Measurements from ENCODE around the gene MATN4.

MATN4 gene

GRCh38 chr20:45341939-45342854 is 34.1 kb upstream of the MATN4 start:
- no peak for DNase-seq (ENCODE audit: low read depth in 4 of 4, low spot score in 1 of 4)

- DNase-seq (ENCODE audit: low read depth in 4 of 4, low spot score in 1 of 4) = no peak
These were observed 33.5 kb upstream of the MATN4 start for GRCh38 chr20:45341579-45341938.

- DNase-seq (ENCODE audit: low read depth in 4 of 4, low spot score in 1 of 4) = no peak
These were observed 32.9 kb upstream of the MATN4 start for GRCh38 chr20:45340951-45341350.

DNA sequence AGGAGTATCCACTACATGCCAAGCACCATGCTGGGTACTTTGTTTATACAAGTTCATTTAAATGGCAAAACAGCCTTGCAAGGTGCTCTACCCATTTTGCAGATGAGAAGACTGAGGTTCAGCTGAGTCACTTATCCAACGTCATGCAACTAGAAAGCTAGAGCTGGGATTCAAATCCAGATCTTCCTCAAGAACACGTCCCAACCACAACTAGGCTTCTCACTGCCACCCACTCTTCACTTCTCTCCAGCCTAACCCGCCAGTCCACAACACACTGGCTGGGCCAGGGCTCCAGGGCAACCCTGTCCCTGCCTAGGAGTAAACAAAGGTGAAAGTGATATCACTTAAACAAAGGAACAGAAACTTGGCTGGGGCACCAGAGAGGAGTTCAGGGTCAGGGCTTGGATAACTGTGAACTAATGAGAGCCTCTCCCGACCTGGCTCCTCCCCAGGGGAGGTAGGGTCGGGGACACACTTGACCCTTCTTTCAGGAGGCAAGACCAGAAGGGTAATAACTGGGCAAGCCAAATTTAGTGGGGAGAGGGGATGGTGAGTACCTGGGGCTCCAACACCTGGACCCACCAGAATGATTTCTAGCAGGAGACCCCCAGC is 32.2 kb upstream of the MATN4 start:
- no peak for DNase-seq (ENCODE audit: low read depth in 4 of 4, low spot score in 1 of 4)

DNA sequence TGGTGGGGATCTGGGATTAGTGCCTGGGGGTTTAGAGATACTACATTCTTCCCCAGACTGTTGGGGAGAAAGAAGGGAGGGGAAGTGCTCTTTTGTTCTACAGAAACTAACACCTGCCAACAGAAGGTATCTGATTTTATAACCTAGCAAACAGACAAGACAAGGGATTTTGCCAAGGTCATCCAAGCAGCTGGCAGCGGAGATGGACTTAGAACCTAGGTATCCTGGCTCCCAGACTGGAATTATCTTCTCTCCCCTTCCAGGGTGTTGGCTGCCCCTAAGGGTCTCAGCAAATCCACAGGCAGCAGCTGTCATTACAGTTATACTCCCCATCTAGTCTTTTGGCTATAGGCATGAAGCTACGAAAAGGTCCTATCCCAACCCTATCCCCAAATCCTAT is 31.7 kb upstream of the MATN4 start:
- DNase-seq (ENCODE audit: low read depth in 4 of 4, low spot score in 1 of 4) = no peak

GRCh38 chr20:45339084-45339483 is 31.0 kb upstream of the MATN4 start:
- no peak for DNase-seq (ENCODE audit: low read depth in 4 of 4, low spot score in 1 of 4)

- no peak for DNase-seq (ENCODE audit: low read depth in 4 of 4, low spot score in 1 of 4)
These were observed 30.3 kb upstream of the MATN4 start for GRCh38 chr20:45338121-45339030.

GRCh38 chr20:45337367-45338120 is 29.4 kb upstream of the MATN4 start:
- no peak for DNase-seq (ENCODE audit: low read depth in 4 of 4, low spot score in 1 of 4)

GRCh38 chr20:45336530-45337366 is 28.6 kb upstream of the MATN4 start:
- no peak for DNase-seq (ENCODE audit: low read depth in 4 of 4, low spot score in 1 of 4)

DNA sequence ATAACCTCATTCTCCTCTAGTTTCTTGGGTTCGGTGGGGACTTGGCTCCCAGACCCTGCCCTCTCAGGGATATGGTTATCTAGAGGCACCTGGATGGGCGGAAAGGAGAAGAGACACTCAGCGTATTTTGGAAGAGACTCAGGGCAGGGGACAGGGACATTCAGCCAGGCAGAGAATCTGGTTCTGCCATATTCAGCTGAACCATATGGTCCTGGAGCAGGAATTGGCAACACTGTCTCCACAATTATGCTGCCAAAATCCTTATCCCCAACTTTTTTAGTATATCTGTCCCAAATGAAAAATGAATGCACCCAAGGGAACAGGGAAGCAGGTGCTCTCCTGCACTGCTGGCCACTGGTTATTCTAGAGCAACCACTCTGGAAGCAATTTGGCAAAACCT is 22.4 kb upstream of the MATN4 start:
- DNase-seq (ENCODE audit: low read depth in 4 of 4, low spot score in 1 of 4) = no peak

DNA sequence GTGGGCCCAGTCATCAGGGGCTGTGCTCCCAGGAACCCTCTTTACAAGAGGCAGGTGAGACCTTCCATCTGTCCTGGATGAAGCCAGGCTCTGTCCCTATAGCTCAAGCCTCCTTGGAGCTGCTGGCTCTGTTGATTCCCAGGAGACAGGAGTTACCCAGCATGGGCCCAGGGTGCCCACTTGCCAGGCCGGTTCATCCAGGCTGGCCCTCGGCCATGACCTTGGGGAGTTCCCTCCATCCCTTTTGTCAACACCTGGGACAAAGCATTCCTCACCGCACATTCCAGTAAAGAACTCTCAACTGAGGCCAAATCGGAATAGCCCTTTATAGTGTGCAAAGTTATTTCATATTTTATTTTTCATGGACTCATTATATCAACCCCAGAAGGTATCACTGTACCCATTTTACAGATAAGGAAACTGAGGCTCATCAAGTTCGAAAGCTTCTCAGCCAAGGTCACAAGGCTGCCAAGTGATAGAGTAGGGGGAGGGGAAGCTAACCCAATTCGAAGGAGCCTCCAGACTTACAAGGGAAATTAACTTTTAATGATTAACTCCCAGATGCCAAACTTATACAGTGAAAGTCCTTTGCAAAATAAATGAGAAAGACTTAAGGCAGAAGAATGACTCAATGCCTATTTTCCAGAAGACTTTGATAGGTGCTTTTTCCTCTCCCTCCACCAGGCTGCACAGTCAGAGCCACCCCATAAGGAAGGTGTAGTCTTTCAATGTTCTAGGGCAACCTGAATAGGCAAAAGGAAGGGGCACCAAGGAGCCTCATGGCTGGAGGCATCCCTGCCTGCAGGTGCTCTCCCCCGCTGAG is 21.6 kb upstream of the MATN4 start:
- no peak for DNase-seq (ENCODE audit: low read depth in 4 of 4, low spot score in 1 of 4)

DNA sequence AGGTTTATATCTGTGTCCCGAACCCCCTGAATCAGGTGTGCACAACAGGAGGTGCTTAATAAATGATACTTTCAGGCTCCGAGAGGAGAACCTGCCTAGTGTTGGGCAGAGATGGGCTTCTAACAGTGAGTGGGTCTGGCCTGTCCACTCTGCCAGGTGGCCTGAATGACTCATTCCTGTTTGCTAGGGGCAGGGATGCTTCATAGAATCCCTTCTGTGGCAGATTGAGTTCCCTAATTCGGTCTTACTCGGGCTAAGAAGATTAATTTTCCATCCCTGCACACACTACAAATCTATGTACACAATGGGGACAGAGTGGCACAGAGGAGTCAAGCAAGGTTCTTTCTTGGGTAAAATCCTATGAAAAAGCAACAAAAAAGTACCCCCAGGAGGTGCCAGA is 20.4 kb upstream of the MATN4 start:
- no peak for DNase-seq (ENCODE audit: low read depth in 4 of 4, low spot score in 1 of 4)

GRCh38 chr20:45325371-45325770 is 17.3 kb upstream of the MATN4 start:
- DNase-seq (ENCODE audit: low read depth in 4 of 4, low spot score in 1 of 4) = no peak

- no peak for DNase-seq (ENCODE audit: low read depth in 4 of 4, low spot score in 1 of 4)
These were observed 15.6 kb upstream of the MATN4 start for GRCh38 chr20:45323731-45324130.

DNA sequence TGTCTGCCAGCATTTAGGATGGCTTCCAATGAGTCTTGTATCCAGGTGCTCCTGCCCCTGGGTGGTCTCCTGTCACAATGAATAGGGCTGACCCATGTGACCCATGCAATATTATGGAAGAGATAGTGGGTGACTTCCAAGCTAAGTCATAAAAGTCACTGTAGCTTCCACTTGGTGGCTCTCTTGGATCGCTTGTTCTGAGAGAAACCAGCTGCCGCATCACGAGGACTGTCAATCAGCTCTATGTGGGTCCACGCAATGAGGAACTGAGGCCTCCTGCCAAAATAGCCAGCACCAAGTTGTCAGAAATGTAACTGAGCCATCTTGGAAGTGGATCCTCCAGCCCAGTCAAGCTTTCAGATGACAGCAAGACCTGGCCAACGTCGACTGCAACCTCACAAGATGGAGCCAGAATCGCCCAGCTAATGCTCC is 14.9 kb upstream of the MATN4 start:
- no peak for DNase-seq (ENCODE audit: low read depth in 4 of 4, low spot score in 1 of 4)

DNA sequence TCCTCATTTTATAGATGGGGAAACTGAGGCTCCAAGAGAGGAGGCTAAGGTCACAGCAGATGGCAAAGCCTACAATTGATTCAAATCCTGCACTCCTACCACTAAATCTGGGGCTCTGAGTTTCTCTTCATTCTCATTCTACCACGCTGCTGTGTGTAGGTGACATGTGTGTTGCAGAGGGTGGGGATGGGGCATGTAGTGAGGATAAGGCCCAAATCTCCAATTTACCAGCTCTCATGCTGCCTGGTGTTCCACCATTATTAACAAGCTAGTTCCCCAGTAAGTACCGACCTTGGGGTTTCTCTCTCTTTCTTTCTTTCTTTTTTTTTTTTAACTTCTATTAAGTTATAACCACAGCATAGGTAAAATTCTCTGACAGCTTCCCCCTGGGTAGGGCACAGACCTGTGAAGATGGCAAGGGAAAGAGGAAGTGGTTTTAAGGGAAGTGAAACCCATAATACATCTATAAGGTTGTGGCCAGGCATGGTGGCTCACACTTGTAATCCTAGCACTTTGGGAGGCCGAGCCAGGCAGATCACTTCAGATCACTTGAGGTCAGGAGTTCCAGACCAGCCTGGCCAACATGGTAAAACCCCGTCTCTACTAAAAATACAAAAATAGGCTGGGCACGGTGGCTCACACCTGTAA is 13.0 kb upstream of the MATN4 start:
- DNase-seq (ENCODE audit: low read depth in 4 of 4, low spot score in 1 of 4) = no peak

- no peak for DNase-seq (ENCODE audit: low read depth in 4 of 4, low spot score in 1 of 4)
These were observed 10.8 kb upstream of the MATN4 start for GRCh38 chr20:45318948-45319347.

DNA sequence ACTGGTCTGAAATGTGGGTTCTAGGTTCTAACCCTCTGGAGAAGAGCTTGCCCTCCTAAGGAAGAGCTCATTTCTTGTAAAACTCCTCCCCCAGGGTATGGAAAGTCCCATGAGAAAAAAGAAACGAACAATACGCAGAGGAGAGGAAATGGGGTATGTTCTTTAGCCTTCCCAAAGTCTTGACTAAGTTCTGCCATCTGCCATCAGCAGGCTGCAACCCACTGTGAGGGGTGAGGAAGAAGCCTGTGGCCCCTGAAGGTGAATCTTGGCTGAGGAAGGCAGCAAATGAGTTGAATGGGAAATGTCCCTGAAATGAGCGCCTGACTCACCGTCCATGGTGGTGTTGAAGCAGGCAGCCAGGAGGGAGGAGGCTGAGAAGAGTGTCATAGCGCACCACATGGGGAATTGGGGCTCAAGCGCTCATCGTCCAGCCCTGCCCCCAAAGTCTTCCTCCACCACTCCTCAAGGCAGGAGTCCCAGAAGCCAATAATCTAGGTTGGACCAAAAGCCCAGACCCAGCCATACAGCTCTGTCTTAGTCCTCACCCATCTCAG is 10.4 kb upstream of the MATN4 start:
- DNase-seq (ENCODE audit: low read depth in 4 of 4, low spot score in 1 of 4) = no peak
